GM18519 (cell line): ENCODE measurements around the gene LMO2.

Experiments used
- ATAC-seq: cut with Tn5 transposase; IDR thresholded peaks from one replicate; pipeline ENCODE4 v1.9.1; 2021; ENCODE audit warnings: mild to moderate bottlenecking, moderate library complexity; ENCODE audit not compliant: unreplicated experiment, low FRiP score

LMO2 gene

DNA sequence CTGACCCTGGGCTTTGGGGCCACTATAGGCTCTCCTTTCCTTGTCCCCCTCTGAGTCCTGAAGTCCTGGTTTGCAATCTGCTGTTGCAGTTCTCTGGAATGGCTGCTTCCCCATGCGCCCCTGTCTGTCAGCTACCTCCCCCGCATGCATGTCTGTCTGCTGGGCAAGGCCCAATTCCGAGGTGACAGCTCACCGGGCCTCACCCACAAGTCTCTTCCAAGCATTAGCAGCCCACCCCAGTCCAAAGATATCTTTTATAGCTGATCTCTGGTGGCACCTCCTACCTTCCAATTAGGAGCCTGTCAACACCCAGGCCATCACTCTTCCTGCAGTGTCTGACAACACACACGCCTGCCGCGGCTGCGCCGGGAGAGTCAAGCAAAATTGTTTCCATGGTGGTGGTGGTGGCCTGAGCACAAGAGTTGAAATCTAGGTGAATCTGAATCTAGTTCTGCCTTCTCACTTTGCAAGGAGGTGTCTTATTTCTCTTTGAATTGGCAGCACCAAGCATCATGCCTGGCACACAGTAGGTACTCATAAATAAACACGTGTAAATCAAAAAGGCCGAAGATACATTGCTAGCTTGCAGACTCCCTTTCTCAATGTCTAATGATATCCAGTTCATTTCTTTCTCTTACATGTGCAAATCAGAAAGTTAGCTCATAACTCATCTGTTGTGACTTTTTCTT lies 1.2 kb upstream of the LMO2 start:
- ATAC-seq, result no peak

DNA sequence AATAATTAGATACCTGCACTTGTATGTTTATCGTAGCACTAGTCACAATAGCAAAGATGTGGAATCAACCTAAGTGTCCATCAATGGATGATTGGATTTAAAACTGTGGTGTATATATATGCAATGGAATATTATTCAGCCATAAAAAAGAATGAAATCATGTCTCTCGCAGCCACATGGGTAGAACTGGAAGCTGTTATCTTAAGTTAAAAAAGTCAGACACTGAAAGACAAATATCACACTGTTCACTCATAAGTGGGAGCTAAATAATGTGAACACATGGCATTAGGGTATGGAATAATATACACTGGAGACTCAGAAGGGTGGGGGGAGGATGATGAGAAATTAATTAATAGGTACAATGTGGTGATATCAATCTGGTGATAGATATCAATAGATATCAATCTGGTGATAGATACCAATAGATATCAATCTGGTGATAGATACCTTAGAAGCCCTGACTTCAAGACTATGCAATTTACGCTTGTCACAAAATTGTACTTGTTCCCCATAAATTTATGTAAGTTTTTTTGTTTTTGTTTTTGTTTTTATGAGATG lies 2.0 kb downstream of the LMO2 start:
- ATAC-seq, result no peak

DNA sequence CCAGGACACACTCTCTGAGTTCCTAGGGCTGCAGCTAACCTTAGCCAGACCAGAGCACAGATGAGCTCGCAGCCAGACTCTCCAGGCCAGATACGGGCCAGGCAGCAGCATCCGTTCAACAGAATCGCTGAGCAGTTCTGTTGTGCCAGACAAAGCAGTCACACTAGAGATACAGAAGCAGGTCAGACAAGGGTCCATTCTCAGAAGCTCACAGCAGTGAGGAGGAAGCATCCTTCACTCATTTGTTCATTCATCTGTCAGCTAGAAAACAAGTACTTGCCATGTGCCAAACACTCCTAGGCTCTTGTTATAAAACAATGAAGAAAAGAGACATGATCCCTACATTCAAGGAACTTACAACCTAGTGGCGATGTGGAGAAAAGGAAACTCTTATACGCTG lies 2.6 kb downstream of the LMO2 start:
- no peak for ATAC-seq

DNA sequence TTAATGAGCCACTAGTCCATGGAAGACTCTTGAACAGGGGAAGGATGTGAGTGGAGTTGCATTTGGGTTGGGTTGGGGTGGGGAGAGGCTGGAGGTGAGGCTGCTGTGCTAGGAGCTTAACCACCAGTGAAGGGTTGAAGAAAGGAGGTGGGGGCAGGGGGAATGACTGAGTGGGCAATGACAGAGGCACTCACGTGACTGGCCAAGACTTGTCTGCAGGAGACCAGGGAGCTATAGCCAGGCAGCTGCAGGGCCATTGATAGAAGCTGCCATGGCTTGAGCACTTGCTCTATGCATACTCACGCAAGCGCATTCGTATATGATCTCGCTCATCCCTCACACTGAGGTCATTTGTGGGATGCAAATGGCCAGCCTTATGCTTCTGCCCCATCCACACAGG lies 4.0 kb downstream of the LMO2 start:
- ATAC-seq, result no peak

DNA sequence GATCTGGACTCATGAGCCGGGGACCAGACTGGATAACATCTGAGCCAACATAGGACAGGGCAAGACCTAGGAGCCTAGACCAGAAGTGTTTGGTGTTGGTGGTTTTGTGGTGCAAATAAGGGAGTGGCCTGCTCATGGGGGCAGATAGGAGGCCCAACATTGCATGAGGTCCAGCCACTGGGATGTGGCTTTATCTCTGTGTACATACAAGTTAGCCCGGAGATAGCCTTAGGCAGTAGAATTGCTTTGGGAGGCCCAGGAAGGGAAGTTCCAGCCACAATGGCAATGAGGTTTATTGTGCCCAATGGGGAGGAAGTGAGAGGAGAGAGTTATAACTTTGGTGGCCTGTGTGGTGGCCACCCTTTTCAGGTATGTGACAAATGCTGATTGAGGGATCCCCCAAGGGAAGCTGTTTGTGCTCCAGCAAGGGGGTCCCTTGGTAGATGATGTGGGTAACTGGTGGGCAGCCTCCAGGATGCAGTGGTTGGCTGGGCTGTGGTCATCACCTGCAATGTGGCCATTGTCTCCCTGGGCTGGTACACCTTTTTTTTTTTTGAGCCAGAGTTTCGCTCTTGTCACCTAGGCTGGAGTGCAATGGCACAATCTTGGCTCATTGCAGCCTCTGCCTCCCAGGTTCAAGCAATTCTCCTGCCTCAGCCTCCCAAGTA lies 6.4 kb downstream of the LMO2 start:
- no peak for ATAC-seq

DNA sequence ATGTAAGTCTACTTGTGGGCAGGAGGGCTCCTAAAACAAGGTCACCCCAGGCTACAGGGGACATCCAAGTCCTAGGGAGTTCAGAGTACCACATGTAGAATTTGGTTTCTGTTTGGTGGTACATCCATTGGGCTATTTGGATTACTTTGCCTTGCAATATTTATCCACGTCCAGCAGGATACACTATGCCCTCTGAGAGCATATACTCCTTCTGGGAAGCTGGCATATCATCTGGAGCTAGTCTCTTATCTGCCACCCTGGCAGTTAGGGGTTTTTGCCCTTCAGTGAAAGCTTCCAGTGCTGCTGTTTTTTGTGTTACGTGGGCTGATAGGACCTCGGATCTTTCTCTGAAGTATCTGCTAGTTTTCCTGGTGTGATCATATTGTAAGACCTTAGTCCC lies 7.3 kb downstream of the LMO2 start:
- ATAC-seq, result no peak

DNA sequence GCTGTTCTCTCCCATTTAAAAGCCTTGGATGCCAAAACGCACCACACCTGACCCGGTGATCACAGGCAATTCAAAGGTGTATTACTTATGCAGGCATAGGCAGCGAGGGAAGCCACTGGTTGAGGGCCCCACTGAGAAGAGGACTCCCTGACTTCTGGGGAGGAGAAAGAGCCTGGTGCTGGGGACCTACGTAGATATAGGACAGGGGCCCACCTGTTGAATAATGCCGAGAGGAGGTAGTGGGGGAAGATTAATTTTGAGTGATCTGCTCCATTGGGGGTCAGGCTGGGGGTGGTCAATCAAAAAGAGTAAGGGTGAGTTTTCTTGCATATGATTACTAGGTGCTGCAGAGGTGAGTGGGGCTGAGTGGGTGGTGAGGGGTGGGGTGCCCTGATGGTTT lies 7.8 kb downstream of the LMO2 start:
- ATAC-seq, result no peak

DNA sequence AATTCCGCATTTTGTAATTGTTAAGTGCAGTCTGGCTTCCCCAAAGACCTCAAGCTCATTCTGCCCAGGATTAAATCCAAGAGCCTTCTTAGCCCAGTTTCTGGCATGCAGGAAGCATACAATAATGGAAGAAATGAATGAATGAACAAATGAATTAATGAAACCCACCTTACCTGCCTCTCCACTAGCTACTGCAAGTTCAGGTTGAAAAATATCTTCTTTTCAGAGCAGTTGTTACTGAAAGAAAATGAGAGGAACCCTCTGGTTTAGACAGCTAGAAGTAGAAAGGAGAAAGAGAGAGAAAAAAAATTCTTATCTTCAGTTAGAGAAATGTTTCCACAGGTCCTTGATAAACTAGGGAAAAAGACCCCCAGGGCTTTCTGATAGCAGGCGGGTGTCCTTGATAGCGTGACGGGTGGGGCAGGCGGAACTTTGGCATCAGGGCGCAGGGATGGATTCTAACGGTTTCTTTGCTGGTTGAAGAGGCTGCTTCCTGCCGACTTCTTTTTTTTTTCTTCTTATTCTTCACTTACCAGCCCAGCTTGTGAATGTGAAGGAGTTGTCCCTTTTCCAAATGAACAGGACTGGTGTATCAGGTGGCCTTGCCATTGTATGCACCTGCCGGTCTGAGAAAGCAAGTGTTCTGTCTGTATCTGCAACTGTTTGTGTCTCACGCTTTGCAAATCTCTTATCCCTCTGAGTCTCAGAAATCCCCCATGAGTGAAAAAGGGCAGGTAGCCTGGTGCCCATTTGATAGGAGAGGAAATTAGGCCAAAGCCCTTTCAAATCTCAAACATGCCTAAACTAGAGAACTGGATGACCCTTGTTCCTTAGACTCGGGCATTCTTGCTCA lies 10.0 kb downstream of the LMO2 start:
- no peak for ATAC-seq

DNA sequence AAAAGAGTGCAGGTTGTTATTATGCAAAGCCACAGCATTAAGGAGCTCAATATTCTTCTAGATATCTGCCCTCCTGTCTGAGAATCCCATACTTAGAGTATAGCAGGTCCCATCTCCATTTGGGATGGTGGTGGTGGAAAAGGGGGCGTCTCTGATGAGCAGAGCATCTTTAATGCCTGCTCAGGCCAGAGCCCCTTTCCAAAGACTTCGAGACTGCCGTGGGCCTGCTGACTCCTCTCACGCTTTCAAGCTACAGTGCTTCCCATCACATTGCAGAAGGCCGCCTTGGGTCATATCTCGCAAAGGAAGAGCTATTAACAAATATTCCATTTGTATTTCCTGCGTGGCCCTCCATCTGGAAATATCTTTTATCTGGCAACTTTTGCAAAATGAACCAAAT lies 10.9 kb downstream of the LMO2 start:
- ATAC-seq, result no peak

DNA sequence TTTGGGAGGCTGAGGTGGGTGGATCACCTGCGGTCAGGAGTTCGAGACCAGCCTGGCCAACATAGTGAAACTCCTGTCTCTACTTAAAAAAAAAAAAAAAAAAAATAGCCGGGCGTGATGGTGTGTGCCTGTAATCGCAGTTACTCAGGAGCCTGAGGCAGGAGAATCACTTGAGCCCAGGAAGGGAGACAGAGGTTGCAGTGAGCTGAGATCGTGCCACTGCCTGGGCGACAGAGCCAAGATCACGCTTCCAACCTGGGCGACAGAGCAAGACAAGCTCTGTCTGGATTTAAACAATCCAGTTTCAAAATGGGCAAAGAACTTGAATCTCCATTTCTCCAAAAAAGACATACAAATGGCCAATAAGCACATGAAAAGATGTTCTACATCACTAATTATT lies 12.5 kb downstream of the LMO2 start:
- no peak for ATAC-seq

DNA sequence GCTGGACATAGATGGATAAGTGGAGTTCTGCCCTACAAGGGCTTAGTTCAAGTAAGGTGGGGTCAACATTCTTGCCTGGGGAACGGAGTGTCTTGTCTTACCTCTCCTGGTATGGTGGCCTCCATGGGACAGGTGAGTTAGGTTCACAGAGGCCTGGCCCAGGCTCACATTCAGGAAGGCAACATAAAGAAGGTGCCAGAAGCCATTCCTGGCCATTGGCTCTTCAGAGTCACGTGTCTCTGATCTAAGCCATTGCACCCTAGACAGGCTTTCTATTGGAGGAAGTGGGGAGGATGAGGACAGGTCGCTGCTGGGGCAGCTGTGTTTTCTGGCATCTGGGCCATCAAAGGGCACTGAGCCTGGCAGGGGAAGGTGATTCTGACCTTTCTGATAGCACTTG lies 14.8 kb downstream of the LMO2 start:
- no peak for ATAC-seq

DNA sequence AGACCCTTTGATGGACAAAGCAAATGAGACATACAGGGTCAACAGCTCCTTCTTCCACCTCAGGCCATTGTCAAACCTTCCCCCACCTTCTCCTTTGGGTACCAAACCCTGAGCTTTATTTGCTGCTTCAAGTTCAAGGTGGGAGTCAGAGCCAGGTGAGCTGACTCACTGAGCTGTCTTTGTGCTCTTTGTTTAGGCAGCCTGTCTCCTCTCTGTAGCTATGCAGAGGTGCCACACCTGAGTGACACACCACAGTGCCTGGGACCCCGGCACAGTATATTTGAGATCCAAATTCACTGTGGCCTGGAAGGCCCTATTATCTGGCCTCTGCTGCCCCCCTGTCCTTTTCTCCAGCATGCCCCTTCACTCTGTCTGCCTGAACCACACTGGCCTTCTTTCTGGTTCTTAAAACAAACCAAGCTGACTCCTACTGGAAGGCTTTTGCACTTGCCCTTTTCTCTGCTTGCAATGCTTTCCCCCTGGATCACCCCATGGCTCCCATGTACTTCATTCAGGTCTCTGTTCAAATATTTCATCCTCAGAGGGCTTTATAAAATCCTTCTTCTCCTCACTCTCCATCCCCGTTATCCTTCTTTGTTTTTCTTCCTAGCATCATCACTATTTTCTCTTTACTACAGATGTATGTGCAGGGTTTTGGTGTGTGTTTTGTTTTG lies 16.1 kb downstream of the LMO2 start:
- no peak for ATAC-seq

DNA sequence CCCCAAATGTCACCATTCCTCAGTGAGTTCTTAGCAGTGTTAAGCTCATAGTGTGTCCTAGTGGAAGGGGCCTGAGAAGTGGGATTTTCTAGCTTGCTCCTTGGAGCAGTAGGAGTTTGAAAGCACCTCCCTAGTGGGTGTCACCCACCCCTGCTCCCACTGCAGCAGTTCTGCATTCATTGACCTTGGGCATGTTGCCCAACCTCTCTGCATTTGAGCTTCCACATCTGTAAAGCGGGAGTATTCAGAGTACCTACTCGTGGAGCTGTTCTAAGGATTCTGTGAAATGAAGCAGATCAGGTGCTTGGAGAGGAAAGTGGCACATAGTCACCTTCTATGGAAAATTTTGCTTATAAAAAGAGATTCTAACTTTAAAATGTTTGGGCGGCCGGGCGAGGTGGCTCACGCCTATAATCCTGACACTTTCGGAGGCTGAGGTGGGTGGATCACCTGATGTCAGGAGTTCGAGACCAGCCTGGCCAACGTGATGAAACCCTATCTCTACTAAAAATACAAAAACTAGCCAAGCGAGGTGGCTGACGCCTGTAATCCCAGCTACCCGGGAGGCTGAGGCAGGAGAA lies 16.9 kb downstream of the LMO2 start:
- ATAC-seq, result no peak

DNA sequence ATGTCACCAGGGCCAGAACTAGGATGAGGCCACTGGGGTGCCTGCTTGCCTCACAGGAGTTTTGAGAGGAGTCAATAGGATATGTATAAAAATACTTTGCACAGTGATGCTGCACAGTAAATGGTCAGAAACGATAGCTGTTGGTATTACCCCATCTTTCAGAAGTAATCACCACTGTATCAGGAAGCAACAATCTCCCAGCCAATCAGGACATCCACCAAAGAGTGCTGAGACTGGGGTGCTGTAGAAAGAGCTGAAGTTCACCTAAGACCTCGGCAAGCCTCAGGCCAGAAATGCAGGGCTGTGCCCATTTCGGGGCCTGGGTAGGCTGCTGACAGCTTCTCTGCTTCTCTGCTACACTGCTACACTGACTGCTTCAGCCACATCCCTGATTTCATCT lies 17.4 kb downstream of the LMO2 start:
- no peak for ATAC-seq

DNA sequence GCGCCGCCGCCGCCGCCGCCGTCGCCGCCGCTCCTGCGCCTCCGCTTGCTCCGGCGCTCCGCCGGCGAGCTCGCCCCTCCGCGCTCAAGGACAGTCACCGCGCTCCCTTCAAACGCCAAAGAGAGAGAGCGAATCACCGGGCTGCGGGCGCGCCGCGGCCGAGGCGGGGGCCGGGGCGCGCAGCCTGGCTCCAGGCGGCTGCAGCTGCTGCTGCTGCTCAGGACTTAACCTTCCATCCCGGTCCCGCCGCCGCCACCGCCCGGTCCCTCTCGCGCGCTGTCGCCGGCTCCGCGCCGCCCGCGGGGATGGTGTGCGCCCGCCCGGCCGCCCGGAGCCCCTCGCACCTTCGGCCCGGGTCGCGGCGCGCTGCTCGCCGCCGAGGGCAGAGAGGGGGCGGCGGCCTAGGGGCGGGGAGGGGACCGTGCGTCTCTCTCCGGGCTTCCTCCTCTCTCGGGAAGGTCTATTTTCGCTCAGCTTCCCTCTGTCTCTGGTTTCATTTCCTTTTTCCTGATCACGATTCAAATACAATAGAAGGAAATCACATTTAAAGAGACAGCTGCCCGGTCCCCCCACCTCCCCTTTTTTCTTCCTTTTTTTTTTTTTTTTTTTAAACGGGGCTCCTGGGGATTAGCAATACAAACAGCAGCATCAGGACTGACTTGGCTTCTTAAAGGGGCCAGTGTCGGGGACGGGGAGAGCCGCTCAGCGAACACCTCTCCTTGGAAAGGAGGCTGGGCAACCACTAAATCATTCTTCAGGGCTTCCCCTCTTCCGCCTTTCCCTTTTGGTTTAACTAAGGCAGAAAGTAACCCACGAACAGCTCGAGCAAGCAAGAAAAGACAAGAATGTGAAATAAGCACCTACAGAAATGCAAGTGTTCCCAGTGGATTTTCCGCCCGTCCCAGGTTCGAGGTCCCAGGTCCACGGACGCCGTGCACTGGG lies 22.1 kb downstream of the LMO2 start:
- no peak for ATAC-seq

DNA sequence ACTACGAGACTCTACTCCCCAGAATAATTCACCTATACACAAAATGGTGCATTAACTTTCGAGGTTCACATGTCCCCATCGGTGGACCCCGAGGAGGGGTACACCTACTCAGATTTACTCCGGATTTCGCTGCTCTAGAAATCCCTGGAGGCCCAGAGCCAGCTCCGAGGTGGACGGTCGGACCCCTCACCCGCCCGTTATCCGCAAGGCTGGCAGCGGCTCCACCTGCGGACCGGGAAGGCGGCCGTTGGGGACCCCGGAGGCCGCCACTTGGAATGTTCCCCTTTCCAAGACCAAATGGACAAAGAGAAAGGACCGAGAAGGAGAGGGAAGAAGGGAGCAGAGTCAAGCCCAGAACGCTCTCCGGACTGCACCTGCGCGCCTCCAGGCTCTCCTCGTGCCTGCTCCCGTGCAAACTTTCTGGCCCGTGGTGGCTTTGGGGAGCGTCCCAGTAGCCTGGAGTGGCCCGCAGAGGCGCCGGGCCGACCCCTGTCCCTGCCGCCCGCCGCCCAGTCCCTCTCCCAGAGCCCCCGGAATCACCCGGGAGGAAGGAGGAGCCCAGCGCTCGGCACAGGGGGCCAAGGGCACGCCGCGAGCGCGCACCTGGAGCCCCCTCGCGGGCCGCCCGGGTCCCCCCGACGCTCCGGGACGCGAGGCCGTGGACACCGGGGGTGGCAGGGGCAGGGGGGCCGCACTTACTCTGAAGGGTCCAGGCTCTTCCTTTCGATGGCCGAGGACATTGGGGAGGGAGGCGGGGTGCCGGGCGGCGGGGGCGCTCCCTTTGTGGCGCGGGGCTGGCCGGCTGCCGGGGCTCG lies 23.0 kb downstream of the LMO2 start:
- ATAC-seq, result no peak

DNA sequence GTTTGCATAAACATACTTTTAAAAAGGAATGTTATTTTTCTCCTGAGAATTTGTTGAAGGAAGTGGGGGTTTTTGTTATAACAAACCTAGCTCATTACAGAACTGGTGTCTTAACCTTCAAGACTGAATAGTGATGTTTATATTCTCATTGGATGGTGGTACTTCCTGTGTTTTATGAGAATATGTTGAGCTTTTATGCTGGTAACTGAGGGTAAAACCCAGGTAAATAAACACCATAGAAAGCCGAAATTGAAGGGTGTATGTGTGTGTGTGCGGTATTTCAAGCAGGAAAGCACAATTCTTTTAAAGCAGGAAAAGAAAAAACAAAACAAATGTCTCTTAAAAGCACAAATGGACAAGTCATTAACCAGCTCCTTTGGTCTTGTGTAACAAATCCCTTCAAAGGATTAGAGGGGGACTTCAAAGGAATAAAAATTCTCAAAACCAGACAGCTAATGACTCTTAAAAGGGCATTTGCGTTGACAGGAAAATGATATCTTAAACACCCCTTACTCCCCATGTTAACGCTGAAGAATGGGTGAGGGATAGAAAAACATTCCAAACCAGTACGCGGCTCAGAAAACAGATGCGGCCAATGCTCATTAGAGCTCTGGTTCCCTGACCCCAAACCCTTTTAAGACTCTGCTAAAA lies 23.8 kb downstream of the LMO2 start:
- ATAC-seq, result no peak

DNA sequence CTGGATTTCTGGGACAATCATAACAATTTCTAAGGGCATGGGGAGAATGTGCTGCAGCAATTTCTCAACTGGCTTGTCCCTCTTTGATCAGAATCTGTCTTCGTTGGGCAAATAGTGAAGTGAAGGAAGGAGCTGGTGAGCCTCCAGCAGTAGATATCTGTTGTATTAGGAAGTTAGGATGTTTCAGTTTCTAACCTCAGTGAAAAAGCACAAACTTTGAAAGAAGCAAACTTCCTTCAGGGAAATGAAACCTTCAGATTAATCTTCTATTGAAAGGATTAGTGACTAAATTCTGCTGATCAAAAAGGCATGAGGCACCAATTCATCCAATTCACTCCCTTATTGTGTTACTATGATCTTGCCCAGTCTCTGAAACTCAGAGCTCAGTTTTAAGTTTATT lies 24.3 kb downstream of the LMO2 start:
- no peak for ATAC-seq
